Esophagus squamous epithelium (tissue), 5 donors: ENCODE results near the gene MAT2A. TPM values are rescaled to one million over a fixed set of nuclear protein-coding genes. Genes with fewer than 3 reads are reported as not detected.

Experiments
- DNase-seq: peaks from one replicate; lab custom pipeline; 2025; lab: John Stamatoyannopoulos, UW
- H3K27ac ChIP-seq, 4 donors: fragments of 200-600 bp; sonication (generic); one replicate each; pipeline ENCODE4 v1.5.1; 2016 to 2019; ENCODE audit warnings: mild to moderate bottlenecking in 1 of 4
- H3K27me3 ChIP-seq, 4 donors: fragments of 200-600 bp; sonication (generic); 1 replicate in 3 of 4; 2 replicates in 1 of 4; pipeline versions ENCODE4 v1.5.1 to v1.6.0; 2017 to 2021; ENCODE audit warnings: antibody characterized with exemption in 1 of 4
- H3K36me3 ChIP-seq, 3 donors: fragments of 200-600 bp; sonication (generic); one replicate each; pipeline ENCODE4 v1.5.1; 2016 to 2019
- H3K4me1 ChIP-seq, 3 donors: fragments of 200-600 bp; sonication (generic); one replicate each; pipeline ENCODE4 v1.5.1; 2017 to 2019
- H3K4me3 ChIP-seq, 4 donors: fragments of 200-600 bp; sonication (generic); 1 replicate in 3 of 4; 2 replicates in 1 of 4; pipeline ENCODE4 v1.5.1; 2016 to 2019; ENCODE audit warnings: mild to moderate bottlenecking in 2 of 4, moderate library complexity in 1 of 4
- H3K9me3 ChIP-seq, 3 donors: fragments of 200-600 bp; sonication (generic); one replicate each; pipeline ENCODE4 v1.5.1; 2016 to 2019
- POLR2A ChIP-seq, 4 donors: fragments of 450-650 bp; IDR thresholded peaks; one replicate each; pipeline ENCODE4 v1.6.1; 2017; ENCODE audit warnings: antibody characterized with exemption in 4 of 4, mild to moderate bottlenecking in 4 of 4, moderate library complexity in 3 of 4
- WGBS, 2 donors: methylation state at CpG; one replicate each; pipeline ENCODE4 v1.1.5; 2018; 5-methylcytosine and 5-hydroxymethylcytosine counted together
- intact Hi-C: fragments of 100-400 bp; cut with DNase I; formaldehyde crosslinking; loops from one replicate; pipeline ENCODE4 v1.15.0; 2022
- total RNA-seq, 4 donors: library from RNA; depleted of rRNA; stranded (reverse); fragments of >200 nt; gene quantifications; one replicate each; pipeline ENCODE4 v1.1.0, GENCODE V29; 2016
- TF ChIP-seq, protein P1 (sequence below), 6 experiments: fragments of 450-650 bp in 4 of 6; fragments of 200-600 bp in 2 of 6; sonication (generic) in 2 of 6; IDR thresholded peaks; one replicate each; pipeline ENCODE4 v1.5.1; 2016 to 2019; ENCODE audit warnings: antibody characterized with exemption in 6 of 6, mild to moderate bottlenecking in 4 of 6, moderate library complexity in 4 of 6
- donor health status: DM: yes; HTN: yes; CAD: no.

The MAT2A gene
- 100 to 1,000 TPM in 2 of 4 donors, 10 to 100 TPM in 2; 81.8 to 272 (median 121) TPM for total RNA-seq

DNA sequence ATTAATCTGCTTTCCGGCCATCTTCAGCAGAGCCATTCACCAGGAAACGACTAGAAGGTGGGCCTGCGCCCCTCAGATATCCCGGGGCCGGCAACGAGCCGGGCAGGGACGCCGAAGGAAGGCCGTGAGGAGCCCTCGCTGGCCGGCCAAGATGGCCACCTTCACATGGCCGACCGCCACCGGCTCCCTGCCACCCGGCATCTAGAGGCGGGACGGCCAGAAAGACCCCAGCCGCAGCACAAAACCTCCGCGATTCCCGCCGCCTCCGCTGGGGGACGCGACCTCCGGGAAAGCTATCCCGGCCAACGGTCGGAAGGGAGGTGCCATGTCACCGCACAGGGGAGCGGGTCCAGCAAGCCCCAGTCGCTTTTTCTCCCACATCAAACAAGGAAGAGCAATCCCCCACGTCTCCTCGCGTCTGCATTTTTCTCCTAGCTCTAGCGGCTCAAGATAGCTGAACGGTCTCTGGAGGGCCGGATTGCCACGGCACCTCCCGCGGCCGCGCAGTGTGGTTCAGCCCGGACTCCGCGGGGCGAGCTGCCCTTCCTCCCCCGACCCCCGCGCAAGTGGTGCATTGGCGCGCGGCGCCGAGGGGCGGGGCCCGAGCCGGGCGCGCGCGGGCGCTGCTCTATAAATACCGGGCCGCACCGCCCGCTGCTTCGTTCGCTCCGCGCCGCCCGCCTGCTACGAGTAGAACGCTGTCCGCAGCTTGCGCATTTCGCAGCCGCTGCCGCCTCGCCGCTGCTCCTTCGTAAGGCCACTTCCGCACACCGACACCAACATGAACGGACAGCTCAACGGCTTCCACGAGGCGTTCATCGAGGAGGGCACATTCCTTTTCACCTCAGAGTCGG is at the start of gene MAT2A:
Gene MAT2A, plus strand, starts transcription at position 662 of the 854 bp plus-strand sequence. Its CDS starts 120 bp downstream, at position 782.
- intact Hi-C loops, result no loop called here
- Histone ChIP-seq H3K36me3 (peaks cover 15 to 27% (median 17%) of the 10 kb centered on the region in 3 donors), H3K27ac (peak within 1 kb of the TSS; percentile 96 to 99 (median 98)), H3K4me1 (peaks cover 19 to 60% (median 39%) of the 10 kb centered on the region in 3 donors), H3K4me3 (peak within 1 kb of the TSS; percentile 71 to 84 (median 76)), H3K27me3 (no peaks in the 10 kb centered on the region), H3K9me3 (no peaks in the 10 kb centered on the region)
- TF ChIP-seq POLR2A (IDR thresholded peaks at IDR 0.05), result peak; percentile 20 to 100 (median 93)
- TF ChIP-seq, protein P1, sequence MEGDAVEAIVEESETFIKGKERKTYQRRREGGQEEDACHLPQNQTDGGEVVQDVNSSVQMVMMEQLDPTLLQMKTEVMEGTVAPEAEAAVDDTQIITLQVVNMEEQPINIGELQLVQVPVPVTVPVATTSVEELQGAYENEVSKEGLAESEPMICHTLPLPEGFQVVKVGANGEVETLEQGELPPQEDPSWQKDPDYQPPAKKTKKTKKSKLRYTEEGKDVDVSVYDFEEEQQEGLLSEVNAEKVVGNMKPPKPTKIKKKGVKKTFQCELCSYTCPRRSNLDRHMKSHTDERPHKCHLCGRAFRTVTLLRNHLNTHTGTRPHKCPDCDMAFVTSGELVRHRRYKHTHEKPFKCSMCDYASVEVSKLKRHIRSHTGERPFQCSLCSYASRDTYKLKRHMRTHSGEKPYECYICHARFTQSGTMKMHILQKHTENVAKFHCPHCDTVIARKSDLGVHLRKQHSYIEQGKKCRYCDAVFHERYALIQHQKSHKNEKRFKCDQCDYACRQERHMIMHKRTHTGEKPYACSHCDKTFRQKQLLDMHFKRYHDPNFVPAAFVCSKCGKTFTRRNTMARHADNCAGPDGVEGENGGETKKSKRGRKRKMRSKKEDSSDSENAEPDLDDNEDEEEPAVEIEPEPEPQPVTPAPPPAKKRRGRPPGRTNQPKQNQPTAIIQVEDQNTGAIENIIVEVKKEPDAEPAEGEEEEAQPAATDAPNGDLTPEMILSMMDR (IDR thresholded peaks at IDR 0.05), result peak; percentile 58 to 77 (median 68)
- peak; percentile 44 for DNase-seq
- WGBS, 2 donors, result 0% methylated on average over 1 of the region's 92 CpGs; no CpG with 5 or more reads in 1 of the 2 donors

DNA sequence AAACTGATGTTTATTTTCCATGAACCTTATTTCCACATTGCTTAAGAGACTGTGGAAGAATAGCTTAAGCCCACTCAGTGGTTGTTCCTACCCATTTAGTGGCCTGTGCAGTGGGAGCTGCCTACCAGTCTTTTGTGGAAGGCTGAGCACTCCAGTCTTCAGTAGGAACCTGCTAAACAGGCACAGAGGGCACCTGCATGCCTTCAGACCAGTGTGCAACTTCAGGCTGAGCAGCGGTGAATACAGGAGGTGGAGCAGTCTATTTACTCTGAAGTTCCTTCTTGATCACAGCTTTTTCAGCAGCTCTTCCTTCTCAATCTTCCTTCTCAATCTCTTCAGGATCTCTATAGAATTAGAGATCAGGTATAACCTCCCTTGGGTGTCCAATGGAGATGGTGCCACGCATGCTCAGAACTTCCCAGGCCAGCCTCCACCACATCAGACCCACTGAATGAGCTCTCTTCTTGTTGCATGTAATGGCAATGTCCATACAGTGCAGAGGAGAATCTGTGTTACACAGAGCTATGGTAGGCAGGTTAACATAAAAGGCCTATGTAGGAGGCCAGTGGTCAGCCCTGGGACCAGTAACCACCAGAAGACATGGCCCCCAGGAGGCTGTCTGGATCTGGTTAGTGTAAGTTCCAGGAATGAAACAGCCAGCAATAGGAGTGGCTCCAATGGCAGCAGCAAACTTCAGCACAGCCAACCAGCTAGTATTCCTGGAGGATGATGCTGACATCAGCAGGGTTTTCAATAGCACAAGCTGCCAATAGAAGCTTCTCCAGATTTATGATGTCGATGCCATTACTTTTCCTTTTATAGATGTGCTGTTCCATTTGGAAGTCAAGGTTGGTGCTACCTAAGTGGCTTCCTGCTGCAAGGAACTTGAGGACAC is 47.9 kb upstream of the MAT2A start:
- intact Hi-C loops, result no loop called here
- no peak for DNase-seq
- Histone ChIP-seq H3K4me1 (peaks cover 0 to 5% (median 0%) of the 10 kb centered on the region in 3 donors), H3K27me3 (no peaks in the 10 kb centered on the region), H3K4me3 (no peak overlapping the region), H3K27ac (peak overlapping the region in 1 of 4 donors; percentile 52), H3K9me3 (peaks cover 0 to 3% (median 0%) of the 10 kb centered on the region in 3 donors), H3K36me3 (no peaks in the 10 kb centered on the region)
- WGBS, 2 donors, result 83 to 89% methylated on average over 3 of the region's 3 CpGs
- no peak for TF ChIP-seq POLR2A (IDR thresholded peaks at IDR 0.05)
- TF ChIP-seq, protein P1 (IDR thresholded peaks at IDR 0.05), result no peak

DNA sequence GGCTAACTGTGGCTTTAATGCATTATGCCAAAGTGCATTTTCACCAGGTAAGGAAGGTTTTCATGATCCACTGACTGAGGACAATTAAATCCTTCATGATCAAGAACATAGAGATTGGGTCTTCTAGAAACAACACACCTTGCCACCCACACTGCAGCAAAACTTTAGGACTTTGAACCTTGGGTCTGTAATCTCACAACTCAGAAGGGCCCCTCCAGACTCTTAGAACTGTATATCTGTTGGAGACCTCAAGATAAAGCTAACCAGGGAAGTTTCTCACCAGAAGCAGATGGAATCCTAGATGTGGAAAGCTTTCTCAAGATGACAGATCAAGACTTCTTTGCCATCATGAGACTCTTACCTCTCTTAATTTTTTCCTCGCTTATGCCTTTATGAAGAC is 42.5 kb upstream of the MAT2A start:
- Histone ChIP-seq H3K36me3 (no peaks in the 10 kb centered on the region), H3K4me1 (peaks cover 3 to 19% (median 6%) of the 10 kb centered on the region in 3 donors), H3K9me3 (no peaks in the 10 kb centered on the region), H3K4me3 (no peak overlapping the region), H3K27ac (no peak overlapping the region), H3K27me3 (no peaks in the 10 kb centered on the region)
- no peak for TF ChIP-seq POLR2A (IDR thresholded peaks at IDR 0.05)
- TF ChIP-seq, protein P1 (IDR thresholded peaks at IDR 0.05), result no peak
- intact Hi-C loops, result no loop called here
- no peak for DNase-seq
- WGBS, 2 donors, result 88 to 93% methylated on average over 1 of the region's 1 CpG

DNA sequence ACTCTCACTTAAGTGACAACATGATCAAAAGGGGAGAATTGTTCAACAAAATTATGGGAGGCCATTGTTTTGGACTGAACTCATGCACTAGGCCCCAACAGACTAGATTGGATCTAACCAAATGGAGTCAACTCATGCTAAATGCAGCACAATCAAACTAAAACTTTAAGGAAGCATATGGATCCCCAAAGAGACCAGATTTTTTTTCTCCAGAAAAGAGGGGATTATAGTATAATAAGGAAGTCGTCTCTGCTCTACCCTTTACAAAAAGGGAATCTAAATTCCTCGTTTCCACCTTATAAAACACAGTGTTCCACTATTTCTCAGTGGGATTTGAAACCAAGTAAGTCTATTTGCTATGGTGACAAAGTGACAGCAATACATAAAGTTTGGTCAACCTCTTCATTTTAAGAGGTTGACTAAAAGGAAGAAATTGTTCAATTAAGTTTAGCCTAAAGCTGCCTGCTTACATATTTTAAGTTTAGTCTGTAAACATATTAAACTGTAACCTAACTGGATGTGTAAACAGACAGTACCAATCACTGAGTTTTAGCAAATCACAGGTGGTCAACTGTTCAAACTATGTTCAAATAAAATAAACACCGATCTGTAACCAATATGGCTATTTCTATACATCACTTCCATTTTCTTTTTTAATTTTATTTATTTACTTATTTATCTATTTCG is 40.9 kb upstream of the MAT2A start:
- TF ChIP-seq POLR2A (IDR thresholded peaks at IDR 0.05), result no peak
- TF ChIP-seq, protein P1 (IDR thresholded peaks at IDR 0.05), result no peak
- 68 to 86% methylated on average over 4 of the region's 4 CpGs for WGBS, 2 donors
- intact Hi-C loops, result no loop called here
- no peaks in the 10 kb centered on the region for H3K36me3 ChIP-seq
- no peaks in the 10 kb centered on the region for H3K9me3 ChIP-seq
- peak overlapping the region in 3 of 4 donors; percentile 65 to 74 (median 68) for H3K27ac ChIP-seq
- no peak for DNase-seq
- H3K4me3 ChIP-seq, result no peak overlapping the region
- no peaks in the 10 kb centered on the region for H3K27me3 ChIP-seq
- peaks cover 6 to 25% (median 7%) of the 10 kb centered on the region in 3 donors for H3K4me1 ChIP-seq
